Measurements from ENCODE around the gene SH3RF2.

The SH3RF2 gene

GRCh38 chr5:146047396-146047795, 111.0 kb downstream of the SH3RF2 start:
- Histone ChIP-seq H3K36me3 (ENCODE audit: control insufficient read depth in 4 of 4, insufficient read depth in 4 of 4, low read length in 3 of 4) (no peaks in the 10 kb centered on the region), H3K4me3 (ENCODE audit: control insufficient read depth in 1 of 7, extremely low read depth in 1 of 7, insufficient read depth in 4 of 7, low read depth in 2 of 7, low read length in 6 of 7) (no peak overlapping the region), H3K27me3 (replicated peaks in 2 of 5; ENCODE audit: control insufficient read depth in 4 of 5, insufficient read depth in 5 of 5, low read length in 4 of 5) (peaks cover 0 to 2% (median 0%) of the 10 kb centered on the region in 5 experiments), H3K9me3 (ENCODE audit: control extremely low read depth in 1 of 5, control insufficient read depth in 4 of 5, insufficient read depth in 2 of 5, low read depth in 1 of 5, low read length in 4 of 5) (no peaks in the 10 kb centered on the region), H3K4me1 (ENCODE audit: control extremely low read depth in 1 of 4, control insufficient read depth in 4 of 4, insufficient read depth in 4 of 4, low read length in 3 of 4) (peaks cover 0 to 19% (median 12%) of the 10 kb centered on the region in 4 experiments), H3K27ac (ENCODE audit: insufficient read depth in 1 of 2, low read depth in 1 of 2, low read length in 2 of 2, poor library complexity in 1 of 2, severe bottlenecking in 2 of 2) (no peak overlapping the region)
- POLR2A ChIA-PET: interaction anchor here (0.6 kb wide), 1 partner anchor 421 kb away, joined by 3 read pairs; no protein-coding TSS in a partner anchor
- 50% methylated on average over 2 of the region's 4 CpGs for WGBS (ENCODE audit: insufficient coverage)
- CTCF ChIA-PET: interaction anchor here (0.7 to 2.2 kb wide), 6 partner anchors 25 to 1843 kb away, joined by 3 to 8 read pairs (median 4); no protein-coding TSS in a partner anchor
- peak in 2 of 3 donors; percentile 51 to 54 for DNase-seq

GRCh38 chr5:146048994-146049703, 112.8 kb downstream of the SH3RF2 start:
- no peaks in the 10 kb centered on the region for H3K9me3 ChIP-seq (ENCODE audit: control extremely low read depth in 1 of 5, control insufficient read depth in 4 of 5, insufficient read depth in 2 of 5, low read depth in 1 of 5, low read length in 4 of 5)
- H3K36me3 ChIP-seq (ENCODE audit: control insufficient read depth in 4 of 4, insufficient read depth in 4 of 4, low read length in 3 of 4): no peaks in the 10 kb centered on the region
- peaks cover 0 to 12% (median 6%) of the 10 kb centered on the region in 4 experiments for H3K4me1 ChIP-seq (ENCODE audit: control extremely low read depth in 1 of 4, control insufficient read depth in 4 of 4, insufficient read depth in 4 of 4, low read length in 3 of 4)
- CTCF ChIA-PET: interaction anchor here (0.8 to 2.0 kb wide), 11 partner anchors 10 to 1845 kb away, joined by 3 to 5 read pairs (median 4); no protein-coding TSS in a partner anchor
- DNase-seq: peak; percentile 36 to 59 (median 47)
- POLR2A ChIA-PET: no interaction called here
- H3K27ac ChIP-seq (ENCODE audit: insufficient read depth in 1 of 2, low read depth in 1 of 2, low read length in 2 of 2, poor library complexity in 1 of 2, severe bottlenecking in 2 of 2): no peak overlapping the region
- H3K27me3 ChIP-seq (replicated peaks in 2 of 5; ENCODE audit: control insufficient read depth in 4 of 5, insufficient read depth in 5 of 5, low read length in 4 of 5): peaks cover 0 to 2% (median 0%) of the 10 kb centered on the region in 5 experiments
- 76% methylated on average over 10 of the region's 15 CpGs for WGBS (ENCODE audit: insufficient coverage)
- H3K4me3 ChIP-seq (ENCODE audit: control insufficient read depth in 1 of 7, extremely low read depth in 1 of 7, insufficient read depth in 4 of 7, low read depth in 2 of 7, low read length in 6 of 7): no peak overlapping the region

- Histone ChIP-seq H3K27ac (ENCODE audit: insufficient read depth in 1 of 2, low read depth in 1 of 2, low read length in 2 of 2, poor library complexity in 1 of 2, severe bottlenecking in 2 of 2) (no peak overlapping the region), H3K9me3 (ENCODE audit: control extremely low read depth in 1 of 5, control insufficient read depth in 4 of 5, insufficient read depth in 2 of 5, low read depth in 1 of 5, low read length in 4 of 5) (no peaks in the 10 kb centered on the region), H3K4me3 (ENCODE audit: control insufficient read depth in 1 of 7, extremely low read depth in 1 of 7, insufficient read depth in 4 of 7, low read depth in 2 of 7, low read length in 6 of 7) (no peak overlapping the region), H3K27me3 (replicated peaks in 2 of 5; ENCODE audit: control insufficient read depth in 4 of 5, insufficient read depth in 5 of 5, low read length in 4 of 5) (peaks cover 0 to 2% (median 0%) of the 10 kb centered on the region in 5 experiments), H3K4me1 (ENCODE audit: control extremely low read depth in 1 of 4, control insufficient read depth in 4 of 4, insufficient read depth in 4 of 4, low read length in 3 of 4) (peaks cover 0 to 12% (median 6%) of the 10 kb centered on the region in 4 experiments), H3K36me3 (ENCODE audit: control insufficient read depth in 4 of 4, insufficient read depth in 4 of 4, low read length in 3 of 4) (no peaks in the 10 kb centered on the region)
- POLR2A ChIA-PET: no interaction called here
- 89% methylated on average over 3 of the region's 3 CpGs for WGBS (ENCODE audit: insufficient coverage)
- DNase-seq: no peak
- CTCF ChIA-PET: interaction anchor here (0.8 to 2.0 kb wide), 10 partner anchors 9 to 370 kb away, joined by 3 to 10 read pairs (median 4); no protein-coding TSS in a partner anchor
Measured at GRCh38 chr5:146049704-146050026, 113.3 kb downstream of the SH3RF2 start.

GRCh38 chr5:146050086-146050485, 113.7 kb downstream of the SH3RF2 start:
- H3K4me3 ChIP-seq (ENCODE audit: control insufficient read depth in 1 of 7, extremely low read depth in 1 of 7, insufficient read depth in 4 of 7, low read depth in 2 of 7, low read length in 6 of 7): no peak overlapping the region
- no peak overlapping the region for H3K27ac ChIP-seq (ENCODE audit: insufficient read depth in 1 of 2, low read depth in 1 of 2, low read length in 2 of 2, poor library complexity in 1 of 2, severe bottlenecking in 2 of 2)
- no peaks in the 10 kb centered on the region for H3K9me3 ChIP-seq (ENCODE audit: control extremely low read depth in 1 of 5, control insufficient read depth in 4 of 5, insufficient read depth in 2 of 5, low read depth in 1 of 5, low read length in 4 of 5)
- H3K36me3 ChIP-seq (ENCODE audit: control insufficient read depth in 4 of 4, insufficient read depth in 4 of 4, low read length in 3 of 4): no peaks in the 10 kb centered on the region
- peaks cover 0 to 12% (median 6%) of the 10 kb centered on the region in 4 experiments for H3K4me1 ChIP-seq (ENCODE audit: control extremely low read depth in 1 of 4, control insufficient read depth in 4 of 4, insufficient read depth in 4 of 4, low read length in 3 of 4)
- H3K27me3 ChIP-seq (replicated peaks in 2 of 5; ENCODE audit: control insufficient read depth in 4 of 5, insufficient read depth in 5 of 5, low read length in 4 of 5): peaks cover 0 to 2% (median 0%) of the 10 kb centered on the region in 5 experiments
- WGBS (ENCODE audit: insufficient coverage): 96% methylated on average over 4 of the region's 5 CpGs
- DNase-seq: no peak
- CTCF ChIA-PET: interaction anchor here (1.0 to 2.0 kb wide), 8 partner anchors 9 to 370 kb away, joined by 3 to 10 read pairs (median 4); no protein-coding TSS in a partner anchor
- POLR2A ChIA-PET: no interaction called here

GRCh38 chr5:146051678-146052077, 115.3 kb downstream of the SH3RF2 start:
- Histone ChIP-seq H3K4me3 (ENCODE audit: control insufficient read depth in 1 of 7, extremely low read depth in 1 of 7, insufficient read depth in 4 of 7, low read depth in 2 of 7, low read length in 6 of 7) (no peak overlapping the region), H3K27ac (ENCODE audit: insufficient read depth in 1 of 2, low read depth in 1 of 2, low read length in 2 of 2, poor library complexity in 1 of 2, severe bottlenecking in 2 of 2) (no peak overlapping the region), H3K4me1 (ENCODE audit: control extremely low read depth in 1 of 4, control insufficient read depth in 4 of 4, insufficient read depth in 4 of 4, low read length in 3 of 4) (peaks cover 0 to 12% (median 6%) of the 10 kb centered on the region in 4 experiments), H3K27me3 (replicated peaks in 2 of 5; ENCODE audit: control insufficient read depth in 4 of 5, insufficient read depth in 5 of 5, low read length in 4 of 5) (peaks cover 0 to 2% (median 0%) of the 10 kb centered on the region in 5 experiments), H3K36me3 (ENCODE audit: control insufficient read depth in 4 of 4, insufficient read depth in 4 of 4, low read length in 3 of 4) (no peaks in the 10 kb centered on the region), H3K9me3 (ENCODE audit: control extremely low read depth in 1 of 5, control insufficient read depth in 4 of 5, insufficient read depth in 2 of 5, low read depth in 1 of 5, low read length in 4 of 5) (no peaks in the 10 kb centered on the region)
- ChIA-PET POLR2A (no interaction called here), CTCF (interaction anchor here (1.1 to 2.0 kb wide), 7 partner anchors 11 to 371 kb away, joined by 4 to 10 read pairs (median 5); no protein-coding TSS in a partner anchor)
- 90% methylated on average over 2 of the region's 3 CpGs for WGBS (ENCODE audit: insufficient coverage)
- no peak for DNase-seq

- no peak overlapping the region for H3K27ac ChIP-seq (ENCODE audit: insufficient read depth in 1 of 2, low read depth in 1 of 2, low read length in 2 of 2, poor library complexity in 1 of 2, severe bottlenecking in 2 of 2)
- ChIA-PET CTCF (interaction anchor here (0.9 to 2.0 kb wide), 6 partner anchors 118 to 1849 kb away, joined by 3 to 5 read pairs (median 5); no protein-coding TSS in a partner anchor), POLR2A (no interaction called here)
- no peak overlapping the region for H3K4me3 ChIP-seq (ENCODE audit: control insufficient read depth in 1 of 7, extremely low read depth in 1 of 7, insufficient read depth in 4 of 7, low read depth in 2 of 7, low read length in 6 of 7)
- H3K36me3 ChIP-seq (ENCODE audit: control insufficient read depth in 4 of 4, insufficient read depth in 4 of 4, low read length in 3 of 4): no peaks in the 10 kb centered on the region
- peaks cover 0 to 2% (median 0%) of the 10 kb centered on the region in 5 experiments for H3K27me3 ChIP-seq (replicated peaks in 2 of 5; ENCODE audit: control insufficient read depth in 4 of 5, insufficient read depth in 5 of 5, low read length in 4 of 5)
- peaks cover 0 to 5% (median under 1%) of the 10 kb centered on the region in 4 experiments for H3K4me1 ChIP-seq (ENCODE audit: control extremely low read depth in 1 of 4, control insufficient read depth in 4 of 4, insufficient read depth in 4 of 4, low read length in 3 of 4)
- DNase-seq: peak in 2 of 3 donors; percentile 38 to 42
- no peaks in the 10 kb centered on the region for H3K9me3 ChIP-seq (ENCODE audit: control extremely low read depth in 1 of 5, control insufficient read depth in 4 of 5, insufficient read depth in 2 of 5, low read depth in 1 of 5, low read length in 4 of 5)
Measured at GRCh38 chr5:146052780-146053179, 116.4 kb downstream of the SH3RF2 start.

- POLR2A ChIA-PET: no interaction called here
- Histone ChIP-seq H3K9me3 (ENCODE audit: control extremely low read depth in 1 of 5, control insufficient read depth in 4 of 5, insufficient read depth in 2 of 5, low read depth in 1 of 5, low read length in 4 of 5) (no peaks in the 10 kb centered on the region), H3K27me3 (replicated peaks in 2 of 5; ENCODE audit: control insufficient read depth in 4 of 5, insufficient read depth in 5 of 5, low read length in 4 of 5) (no peaks in the 10 kb centered on the region), H3K27ac (ENCODE audit: insufficient read depth in 1 of 2, low read depth in 1 of 2, low read length in 2 of 2, poor library complexity in 1 of 2, severe bottlenecking in 2 of 2) (no peak overlapping the region), H3K36me3 (ENCODE audit: control insufficient read depth in 4 of 4, insufficient read depth in 4 of 4, low read length in 3 of 4) (no peaks in the 10 kb centered on the region), H3K4me1 (ENCODE audit: control extremely low read depth in 1 of 4, control insufficient read depth in 4 of 4, insufficient read depth in 4 of 4, low read length in 3 of 4) (peaks cover 0 to 7% (median 6%) of the 10 kb centered on the region in 4 experiments), H3K4me3 (ENCODE audit: control insufficient read depth in 1 of 7, extremely low read depth in 1 of 7, insufficient read depth in 4 of 7, low read depth in 2 of 7, low read length in 6 of 7) (no peak overlapping the region)
- CTCF ChIA-PET: interaction anchor here (1.4 kb wide), 1 partner anchor 166 kb away, joined by 3 read pairs; no protein-coding TSS in a partner anchor
- no peak for DNase-seq
- WGBS (ENCODE audit: insufficient coverage): no CpG with 5 or more reads among the region's 2 CpGs
Measured at GRCh38 chr5:146055432-146055831, 119.1 kb downstream of the SH3RF2 start.
